Right lobe of liver (tissue), 6 donors: Measurements from ENCODE around the gene LAMC2. TPM values are rescaled to one million over a fixed set of nuclear protein-coding genes. Genes with fewer than 3 reads are reported as not detected.

Experiments
- ATAC-seq, 4 donors: fragments of 200-7000 bp; cut with Tn5 transposase; one replicate each; pipeline ENCODE4 v1.9.1; 2020; ENCODE audit warnings: mild to moderate bottlenecking in 4 of 4, moderate library complexity in 4 of 4
- DNase-seq, 3 donors: peaks; one replicate each; pipeline ENCODE4 v3.0.0-alpha.2; 2020
- H3K27ac ChIP-seq, 3 donors: fragments of 200-600 bp; one replicate each; pipeline ENCODE4 v1.8.0; 2022
- H3K27me3 ChIP-seq, 2 donors: fragments of 200-600 bp; one replicate each; pipeline ENCODE4 v1.8.0; 2022
- H3K36me3 ChIP-seq, 4 donors: fragments of 200-600 bp; sonication (generic) in 1 of 4; one replicate each; pipeline versions ENCODE4 v1.5.1 to v1.8.0; 2017 to 2022; ENCODE audit warnings: control low read depth in 1 of 4
- H3K4me1 ChIP-seq, 4 donors: fragments of 200-600 bp; sonication (generic) in 1 of 4; one replicate each; pipeline versions ENCODE4 v1.5.1 to v1.8.0; 2017 to 2022; ENCODE audit warnings: control low read depth in 1 of 4
- H3K4me3 ChIP-seq, 3 donors: fragments of 200-600 bp; one replicate each; pipeline ENCODE4 v1.8.0; 2022
- H3K9me3 ChIP-seq, 4 donors: fragments of 200-600 bp; sonication (generic) in 1 of 4; one replicate each; pipeline versions ENCODE4 v1.5.1 to v1.8.0; 2017 to 2022; ENCODE audit warnings: control low read depth in 1 of 4
- CTCF ChIP-seq, 4 donors: fragments of 200-600 bp in 3 of 4; fragments of 450-650 bp in 1 of 4; IDR thresholded peaks; one replicate each; pipeline versions ENCODE4 v1.5.1 to v1.8.0; 2016 to 2022; ENCODE audit warnings: antibody characterized with exemption in 4 of 4, mild to moderate bottlenecking in 2 of 4
- POLR2A ChIP-seq: fragments of 450-650 bp; IDR thresholded peaks from one replicate; pipeline ENCODE4 v1.6.1; 2017; ENCODE audit warnings: antibody characterized with exemption, mild to moderate bottlenecking
- WGBS: methylation state at CpG from one replicate; pipeline ENCODE4 v1.1.6; 2018; ENCODE audit warnings: low coverage, low lambda C conversion rate; ENCODE audit not compliant: insufficient coverage; ENCODE audit errors: missing lambda C conversion rate; 5-methylcytosine and 5-hydroxymethylcytosine counted together
- intact Hi-C, 2 donors: fragments of 100-400 bp; cut with DNase I; formaldehyde crosslinking; loops; one replicate each; pipeline versions ENCODE4 v1.11.2 to v1.14.1; 2022
- total RNA-seq, 6 experiments: library from RNA; depleted of rRNA in 2 of 6; stranded (reverse); fragments of >200 nt in 2 of 6; fragmentation: NEBNext Ultra II Directional in 3 of 6; extraction: Animal tissue kit (Norgen Biotek cat#: 25700) in 3 of 6; gene quantifications; one replicate each; pipeline versions ENCODE4 v1.1.0 to v1.2.4, GENCODE V29; 2016 to 2023
- donor health status: DM: no; HTN: yes; CAD: no.
- donor health status: DM: no; HTN: no; CAD: no.
- donor health status: DM: no; HTN: no; CAD: no.
- donor health status: DM: no; HTN: yes; CAD: no.
- donor health status: DM: no; HTN: yes; CAD: no.

LAMC2 gene
- total RNA-seq, 6 experiments from 2014 or later = 0.17 to 1.5 (median 0.49) TPM

- no peak overlapping the region for H3K27ac ChIP-seq
- 67% methylated on average over 4 of the region's 9 CpGs for WGBS
- DNase-seq (no peak), ATAC-seq (peak in 1 of 4 donors; percentile 27)
- no peaks in the 10 kb centered on the region for H3K4me1 ChIP-seq
- intact Hi-C loops = no loop called here
- TF ChIP-seq CTCF (IDR thresholded peaks at IDR 0.05) (no peak), POLR2A (no peak)
- no peaks in the 10 kb centered on the region for H3K9me3 ChIP-seq
- H3K27me3 ChIP-seq = no peaks in the 10 kb centered on the region
- no peaks in the 10 kb centered on the region for H3K36me3 ChIP-seq
- no peak overlapping the region for H3K4me3 ChIP-seq
Measured at GRCh38 chr1:183198463-183198862, 12.4 kb downstream of the LAMC2 start.

DNA sequence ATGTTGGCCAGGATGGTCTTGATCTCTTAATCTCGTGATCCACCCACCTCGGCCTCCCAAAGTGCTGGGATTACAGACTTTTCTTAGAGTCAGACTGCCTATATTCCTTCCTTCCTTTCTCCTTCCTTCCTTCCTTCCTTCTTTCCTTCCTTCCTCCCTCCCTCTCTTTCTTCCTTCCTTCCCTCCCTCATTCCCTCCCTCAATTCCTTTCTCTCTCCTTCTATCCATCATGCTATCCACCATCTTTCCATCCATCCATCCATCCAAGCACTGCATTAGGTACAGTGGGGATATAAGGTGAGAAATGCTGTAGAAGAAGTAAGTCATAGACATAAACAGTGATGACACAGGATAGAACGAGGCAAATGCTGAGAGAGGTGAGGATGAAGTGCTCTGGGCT is 13.2 kb downstream of the LAMC2 start:
- no peak overlapping the region for H3K27ac ChIP-seq
- intact Hi-C loops = no loop called here
- H3K36me3 ChIP-seq = no peaks in the 10 kb centered on the region
- DNase-seq (no peak), ATAC-seq (no peak)
- TF ChIP-seq POLR2A (no peak), CTCF (IDR thresholded peaks at IDR 0.05) (no peak)
- no peaks in the 10 kb centered on the region for H3K4me1 ChIP-seq
- WGBS = 69% methylated on average over 3 of the region's 3 CpGs
- H3K9me3 ChIP-seq = no peaks in the 10 kb centered on the region
- no peaks in the 10 kb centered on the region for H3K27me3 ChIP-seq
- H3K4me3 ChIP-seq = no peak overlapping the region

DNA sequence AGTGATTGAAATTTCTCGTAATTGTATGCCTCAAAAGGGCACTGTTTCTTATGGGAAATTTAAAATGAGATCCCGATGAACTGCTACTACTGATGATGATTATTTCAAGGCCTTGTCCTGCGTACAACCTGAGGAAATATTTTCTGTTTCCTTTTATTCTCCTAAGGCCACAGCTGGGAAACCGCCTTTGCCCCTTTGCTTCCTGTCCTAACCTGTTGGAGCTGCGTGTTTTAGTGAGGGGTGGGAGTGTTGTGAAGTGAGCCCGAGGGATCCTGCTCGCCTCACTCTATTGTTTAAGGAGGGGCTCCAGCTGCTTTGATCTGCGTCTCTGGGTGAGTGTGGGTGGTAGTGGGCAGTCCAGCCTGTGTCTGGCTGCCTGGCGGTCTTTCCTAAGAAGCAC is 14.4 kb downstream of the LAMC2 start:
- no peaks in the 10 kb centered on the region for H3K36me3 ChIP-seq
- 66% methylated on average over 8 of the region's 9 CpGs for WGBS
- intact Hi-C loops = no loop called here
- TF ChIP-seq CTCF (IDR thresholded peaks at IDR 0.05) (no peak), POLR2A (no peak)
- no peak overlapping the region for H3K27ac ChIP-seq
- DNase-seq (no peak), ATAC-seq (no peak)
- H3K27me3 ChIP-seq = no peaks in the 10 kb centered on the region
- no peaks in the 10 kb centered on the region for H3K9me3 ChIP-seq
- H3K4me3 ChIP-seq = no peak overlapping the region
- H3K4me1 ChIP-seq = peaks cover 0 to 2% (median 0%) of the 10 kb centered on the region in 4 donors

DNA sequence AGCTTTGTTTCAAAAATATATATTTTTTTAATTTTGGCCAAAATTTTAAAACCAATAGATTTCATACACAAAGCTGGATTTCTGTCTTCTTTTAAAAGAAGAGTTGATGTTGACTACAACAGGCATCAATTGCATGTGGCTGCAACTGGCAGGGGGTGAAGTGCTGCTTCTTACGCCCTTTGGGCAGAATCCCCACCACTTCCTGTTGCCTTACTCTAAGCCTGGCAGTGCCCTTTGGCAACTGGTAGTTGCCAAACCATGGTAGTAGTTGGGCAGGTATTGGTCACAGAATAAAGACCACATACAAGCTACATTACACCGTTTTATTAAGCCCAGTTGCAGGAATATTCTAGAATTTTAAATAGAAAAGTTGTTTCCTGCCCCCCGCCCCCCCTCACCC is 17.0 kb downstream of the LAMC2 start:
- DNase-seq = no peak
- Histone ChIP-seq H3K27me3 (no peaks in the 10 kb centered on the region), H3K9me3 (no peaks in the 10 kb centered on the region), H3K36me3 (no peaks in the 10 kb centered on the region), H3K4me3 (no peak overlapping the region), H3K27ac (no peak overlapping the region), H3K4me1 (peaks cover 0 to 8% (median 0%) of the 10 kb centered on the region in 4 donors)
- intact Hi-C loops = no loop called here
- TF ChIP-seq CTCF (IDR thresholded peaks at IDR 0.05) (no peak), POLR2A (no peak)
- 60% methylated on average over 3 of the region's 3 CpGs for WGBS
- no peak for ATAC-seq
